ENCODE data around the gene FTCDNL1.

Gene FTCDNL1

DNA sequence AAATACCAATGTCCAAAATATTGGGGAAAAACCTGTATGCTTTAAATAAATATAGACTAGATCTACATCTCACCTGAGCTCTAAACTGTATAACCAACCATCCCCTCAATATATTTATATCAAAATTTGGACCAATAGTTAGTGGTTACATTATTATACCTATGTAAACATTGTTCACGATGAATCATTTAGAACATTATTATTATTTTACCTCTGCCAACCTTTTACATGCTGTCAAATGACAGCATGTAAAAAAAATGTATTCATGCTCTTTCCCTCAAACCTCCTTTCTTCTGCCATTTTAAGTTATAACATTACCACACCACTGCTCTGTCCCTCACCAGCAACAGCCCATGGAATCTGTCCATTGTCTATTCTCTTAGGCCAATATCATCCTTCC is 9.6 kb downstream of the FTCDNL1 start:
- FAIRE-seq: no peak

DNA sequence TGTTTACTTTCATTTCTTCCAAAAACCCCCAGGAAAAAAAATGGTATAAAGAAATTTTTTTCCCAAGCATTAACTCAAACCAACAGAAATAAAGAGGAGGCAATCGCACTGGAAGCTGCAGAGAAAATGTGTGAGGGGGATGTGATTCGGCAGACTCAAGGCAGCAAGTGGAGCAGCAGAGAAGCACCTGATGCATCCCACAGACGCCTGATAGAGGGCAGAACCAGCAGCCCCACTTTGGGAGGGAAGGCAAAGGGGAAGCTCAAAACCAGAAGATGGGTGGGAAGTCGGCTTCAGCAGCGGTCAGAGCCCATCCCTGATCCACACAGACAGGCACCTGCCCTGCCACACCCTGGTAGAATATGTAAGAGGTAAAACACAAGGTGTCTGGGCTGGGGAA is 12.6 kb downstream of the FTCDNL1 start:
- FAIRE-seq: no peak

DNA sequence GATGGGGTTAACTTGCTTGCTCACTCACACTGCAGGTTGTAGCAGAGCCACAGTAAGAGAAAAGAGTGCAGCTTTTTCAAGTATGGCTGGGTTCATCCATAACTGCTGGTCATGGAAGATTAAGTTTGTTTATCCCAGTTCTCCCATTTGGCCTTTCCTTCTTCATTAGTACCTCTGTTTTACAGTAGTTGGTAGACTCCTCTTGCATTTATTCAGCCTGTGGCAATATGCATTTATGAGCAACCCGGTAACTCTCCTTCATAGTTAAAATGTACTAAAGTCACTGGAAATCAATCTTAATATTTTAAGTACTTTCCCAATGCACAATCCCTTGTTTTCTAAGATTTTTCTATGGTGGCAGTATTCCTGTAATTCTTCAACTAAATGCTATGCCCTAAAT is 14.0 kb downstream of the FTCDNL1 start:
- FAIRE-seq: no peak

DNA sequence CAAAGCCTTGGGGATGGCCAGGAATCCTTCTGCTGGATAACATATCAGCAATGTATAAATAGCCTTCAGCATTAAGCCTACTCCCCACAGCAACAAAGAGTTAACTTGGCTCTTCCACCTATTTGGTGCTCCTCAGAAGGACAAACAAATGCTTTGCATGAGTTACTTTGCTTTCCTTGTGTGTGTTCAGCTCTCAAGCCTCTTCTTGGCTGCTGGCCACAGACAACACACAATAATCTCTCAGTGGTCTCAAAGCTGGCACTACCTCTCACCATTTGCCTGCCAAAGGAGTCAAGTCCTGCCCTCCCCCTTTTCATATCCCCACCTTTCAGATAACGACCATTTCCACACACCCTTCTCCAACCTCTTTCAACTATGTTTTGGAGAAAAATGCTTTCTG is 17.5 kb downstream of the FTCDNL1 start:
- FAIRE-seq: no peak

DNA sequence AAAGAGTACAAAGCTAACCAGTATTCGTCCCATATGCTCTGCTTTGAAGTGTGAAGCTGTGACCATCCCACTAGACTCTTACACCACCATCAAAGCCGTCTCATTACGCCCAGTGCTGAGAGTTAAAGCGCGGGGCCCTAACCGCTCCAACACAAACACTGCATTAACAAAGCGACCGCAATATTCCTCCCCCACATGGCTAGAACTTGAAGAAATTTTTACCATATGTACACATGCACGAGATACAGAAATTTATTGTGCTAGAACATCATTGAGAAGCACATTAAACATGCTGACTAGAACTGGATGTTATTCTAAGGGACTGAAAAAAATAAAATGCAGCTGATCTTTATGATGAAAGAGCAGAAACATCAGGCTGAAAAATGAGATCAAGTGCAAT is 20.5 kb downstream of the FTCDNL1 start:
- FAIRE-seq: no peak

DNA sequence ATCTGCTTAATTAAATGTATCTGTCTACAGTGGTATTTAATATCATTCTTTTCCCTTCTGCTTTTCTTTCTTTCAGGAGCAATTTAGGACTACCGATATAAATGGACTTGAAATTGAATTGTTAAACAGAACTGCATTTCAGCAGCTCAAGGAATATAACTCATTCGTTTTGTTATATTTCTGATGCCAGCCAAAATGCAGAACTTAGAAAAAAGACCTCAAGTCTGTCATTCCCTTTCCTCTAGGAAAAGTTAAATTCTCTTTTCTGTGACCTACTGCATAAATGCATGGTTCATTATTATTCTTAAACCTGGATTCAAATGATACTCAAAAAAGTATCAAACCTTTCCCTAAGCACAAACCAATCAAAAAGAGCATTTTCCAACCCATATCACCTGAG is 21.4 kb downstream of the FTCDNL1 start:
- no peak for FAIRE-seq

DNA sequence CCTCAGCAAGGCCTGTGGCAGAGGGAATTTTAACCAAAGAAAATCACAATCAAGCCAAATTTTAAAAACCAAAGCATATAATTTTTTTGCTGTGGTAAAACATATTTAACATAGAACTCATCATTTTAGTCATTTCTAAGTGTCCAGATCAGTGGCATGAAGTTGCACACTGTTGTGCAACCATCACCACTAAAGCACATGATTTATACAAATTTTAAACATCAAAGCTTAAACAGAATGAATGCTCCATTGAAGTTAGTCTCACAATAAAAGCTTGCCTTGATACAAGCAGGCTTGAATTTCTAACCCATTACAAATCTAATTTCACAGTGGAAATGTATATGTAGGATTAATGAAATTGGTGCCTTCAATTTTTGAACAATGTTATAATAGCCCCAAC is 31.2 kb downstream of the FTCDNL1 start:
- FAIRE-seq: no peak

DNA sequence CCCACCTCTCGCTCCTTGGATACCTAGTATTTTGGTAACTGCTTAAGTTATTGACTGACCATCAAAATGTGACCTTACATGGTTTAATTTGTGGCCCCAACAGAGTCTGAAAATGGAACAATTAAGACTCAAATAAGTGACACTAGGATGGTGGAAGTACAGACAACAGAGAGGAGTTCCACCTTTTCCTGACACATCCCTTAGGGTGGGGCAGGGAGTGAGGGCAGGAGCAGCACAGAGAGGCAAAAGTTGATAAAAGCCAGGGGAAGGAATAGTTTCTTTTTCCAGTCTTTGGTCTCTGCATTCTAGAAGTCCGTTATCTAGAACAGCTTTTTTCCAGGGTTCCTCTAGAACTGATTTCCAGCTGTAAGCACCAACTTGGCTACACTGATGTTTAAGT is 32.2 kb downstream of the FTCDNL1 start:
- no peak for FAIRE-seq

DNA sequence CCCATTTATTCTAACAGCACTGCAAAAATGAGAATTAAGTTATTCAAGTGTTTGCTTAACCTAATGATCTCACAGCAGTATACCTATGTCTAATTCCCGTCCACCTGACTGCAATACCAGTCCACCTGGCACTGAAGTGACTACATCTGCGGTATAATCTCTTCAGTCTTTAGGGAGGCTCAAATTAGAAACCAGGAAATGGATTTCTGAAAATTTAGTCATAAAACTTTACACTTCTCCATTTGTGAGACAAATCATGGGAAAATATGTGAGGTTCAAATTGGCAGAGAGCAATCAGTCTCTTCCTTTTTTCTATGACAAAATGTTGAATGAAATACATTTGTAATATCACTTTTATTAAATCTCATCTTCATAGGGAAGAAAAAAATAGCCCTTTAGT is 33.0 kb downstream of the FTCDNL1 start:
- FAIRE-seq: no peak

DNA sequence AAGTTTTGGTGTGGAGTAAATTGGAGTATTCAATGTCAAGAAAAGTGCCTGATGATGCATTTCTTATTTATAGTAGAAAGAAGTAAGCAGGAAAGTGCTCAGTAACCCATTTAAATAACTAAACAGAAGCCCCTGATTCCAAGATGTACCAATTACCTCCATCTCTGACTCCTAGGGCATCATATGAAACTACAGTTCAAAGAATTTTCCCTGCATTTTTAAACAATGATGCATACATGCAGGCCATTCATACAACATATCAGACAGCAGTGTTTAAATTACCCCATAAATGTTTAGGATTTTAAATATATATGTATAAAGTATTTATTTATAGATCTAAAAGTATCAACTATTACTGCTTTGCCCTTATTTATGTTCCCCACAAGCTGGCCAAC is 36.2 kb downstream of the FTCDNL1 start:
- no peak for FAIRE-seq

DNA sequence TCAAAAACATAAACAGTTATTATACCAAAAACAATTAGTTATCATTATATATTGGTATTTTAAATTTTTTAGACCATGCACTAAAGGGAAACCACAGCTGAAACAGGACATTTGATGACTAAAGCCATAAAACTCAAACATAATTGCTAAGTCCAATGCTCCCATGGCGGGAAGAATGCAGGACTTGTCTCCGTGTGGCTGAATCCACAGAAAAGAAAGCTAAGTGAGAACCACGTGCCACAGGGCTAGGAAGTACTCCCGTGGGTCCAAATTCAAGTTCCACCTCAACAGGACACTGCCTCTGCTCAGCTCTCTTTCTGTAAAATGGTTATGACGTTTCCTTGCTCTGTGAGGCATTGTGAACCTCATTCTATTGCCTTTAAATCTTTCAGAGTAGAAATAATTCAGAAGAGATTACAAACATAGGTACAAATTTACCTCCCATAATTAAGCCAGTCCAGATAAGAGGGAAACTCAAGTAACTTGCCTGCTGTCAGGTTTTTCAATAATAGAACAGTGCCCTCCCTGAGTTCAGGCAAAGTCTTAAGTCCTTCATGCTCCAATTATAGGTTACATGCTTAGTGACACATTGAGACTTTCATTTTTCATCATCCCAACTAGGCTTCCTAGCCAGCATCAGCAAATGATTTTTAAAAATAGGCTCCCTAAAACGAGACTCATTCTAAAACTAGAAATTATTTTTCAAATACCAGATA is 36.7 kb downstream of the FTCDNL1 start:
- no peak for FAIRE-seq

DNA sequence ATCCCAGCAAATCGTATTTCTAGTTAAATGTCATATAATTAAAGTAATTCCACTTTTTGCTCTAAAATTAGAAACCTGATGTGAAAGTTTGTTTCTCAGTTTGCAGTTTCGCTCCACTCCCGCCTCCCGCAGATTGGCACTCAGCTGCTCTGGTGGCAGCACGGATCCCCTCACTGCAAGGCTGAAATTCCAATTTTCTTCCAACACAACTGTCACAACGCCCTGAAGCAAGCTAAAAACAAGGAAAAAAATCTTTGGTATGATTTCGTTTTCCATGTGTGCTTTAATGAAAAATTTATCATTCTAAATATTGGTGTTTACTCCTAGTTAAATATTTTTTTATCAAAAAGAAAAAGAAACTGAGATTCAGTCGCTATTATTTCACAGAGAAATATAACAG is 38.5 kb downstream of the FTCDNL1 start:
- FAIRE-seq: no peak

DNA sequence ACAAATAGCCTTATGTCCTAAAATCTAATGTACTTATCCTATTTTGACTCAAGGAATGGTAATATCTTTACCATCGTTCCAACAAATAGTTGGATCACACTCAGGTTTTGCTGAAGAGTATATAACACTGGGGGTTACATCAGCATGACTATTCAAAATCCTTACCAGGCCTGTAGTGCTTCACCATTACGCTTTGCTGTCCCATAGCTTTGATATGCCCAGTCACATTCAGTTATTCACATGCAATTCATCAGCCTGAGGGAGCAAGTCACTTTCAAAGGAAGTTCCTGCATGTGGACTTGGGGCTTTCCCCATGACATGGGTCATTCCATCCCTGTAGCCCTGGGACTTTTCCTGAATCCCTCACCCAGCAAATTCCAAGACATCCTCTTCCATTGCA is 39.6 kb downstream of the FTCDNL1 start:
- no peak for FAIRE-seq

DNA sequence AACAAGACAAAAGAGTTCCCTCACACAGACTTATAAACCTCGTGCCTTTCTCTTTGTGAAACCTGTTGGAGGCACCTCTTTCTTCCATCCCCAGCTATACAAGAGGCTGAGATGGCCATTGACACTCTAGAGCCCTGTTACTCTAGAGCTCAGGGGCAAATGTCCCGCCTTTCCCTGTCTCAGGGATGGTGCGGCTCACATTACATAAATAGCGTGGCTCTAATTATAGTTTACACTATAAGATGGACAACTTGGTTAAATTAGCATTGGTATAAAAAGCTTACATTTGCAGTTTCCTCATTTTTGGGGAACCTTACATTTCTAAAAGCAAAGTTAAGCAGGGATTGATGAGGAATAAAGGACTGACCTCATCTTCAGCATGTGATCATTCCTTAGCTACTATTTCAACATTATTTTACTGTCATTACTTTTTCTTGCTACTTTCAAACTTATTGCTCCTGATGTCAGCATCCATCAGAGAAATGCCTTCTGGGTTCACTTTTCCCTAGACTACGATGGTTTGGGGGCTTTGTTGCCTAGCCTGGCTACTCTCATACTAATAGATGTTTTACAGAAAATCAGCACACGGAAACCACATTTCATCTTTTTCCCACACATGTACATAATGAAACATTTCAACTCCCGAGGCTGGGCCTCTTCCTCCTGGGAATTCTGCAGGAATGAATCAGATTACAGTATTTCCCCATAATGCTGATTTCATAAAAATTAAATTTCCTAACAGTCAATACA is 40.4 kb downstream of the FTCDNL1 start:
- no peak for FAIRE-seq

DNA sequence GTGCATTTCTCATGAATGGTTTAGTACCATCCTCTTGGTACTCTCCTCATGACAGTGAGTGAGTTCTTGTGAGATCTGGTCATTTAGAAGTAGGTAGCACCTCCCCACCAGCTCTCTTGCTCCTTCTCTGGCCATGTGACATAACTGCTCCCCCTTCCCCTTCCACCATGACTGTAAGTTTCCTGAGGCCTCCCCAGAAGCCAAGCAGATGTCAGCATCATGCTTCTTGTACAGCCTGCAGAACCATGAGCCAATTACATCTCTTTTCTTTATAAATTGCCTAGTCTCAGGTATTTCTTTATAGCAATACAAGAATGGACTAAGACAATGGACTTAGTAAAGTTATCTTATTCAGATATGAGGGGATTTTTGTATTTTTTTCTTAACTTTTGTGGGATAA is 43.0 kb downstream of the FTCDNL1 start:
- FAIRE-seq: no peak

DNA sequence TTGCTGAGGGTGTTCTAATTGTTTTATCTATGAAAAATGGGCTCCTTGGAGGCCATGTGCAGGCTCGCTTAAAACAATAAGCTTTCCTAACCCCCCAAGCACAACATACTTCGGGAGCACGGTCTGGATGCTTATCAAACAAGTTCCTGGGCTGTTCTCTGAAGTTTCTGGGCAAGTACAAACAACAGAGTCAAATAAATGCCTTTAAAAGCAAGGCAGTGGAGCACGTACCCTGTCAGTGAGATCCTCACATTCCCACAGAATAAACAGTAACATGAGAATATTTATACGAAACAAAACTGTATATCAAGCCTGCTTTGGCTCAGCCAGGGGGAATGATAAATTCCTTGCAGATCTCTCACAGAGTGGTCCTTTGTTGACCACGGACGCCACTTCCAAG is 44.8 kb downstream of the FTCDNL1 start:
- FAIRE-seq: no peak

DNA sequence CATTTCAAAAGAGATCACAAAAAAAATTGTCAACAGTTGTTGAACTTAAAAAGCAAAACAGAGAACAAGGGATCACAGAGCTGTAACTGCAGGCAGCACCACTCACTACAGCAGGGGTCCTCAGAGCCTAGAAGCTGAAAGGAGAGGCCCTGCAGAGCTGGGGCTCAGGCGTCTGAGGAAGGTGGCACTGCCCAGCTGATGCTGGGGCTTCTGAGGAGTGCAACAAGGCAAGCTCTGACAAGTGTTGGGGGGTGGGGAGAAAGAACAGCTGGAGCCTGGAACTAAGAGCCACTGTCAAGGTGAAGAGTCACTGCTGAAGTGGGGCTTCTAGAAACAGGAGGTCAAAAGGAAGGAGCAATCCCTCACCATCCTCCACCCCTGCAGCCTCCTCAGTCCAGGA is 46.2 kb downstream of the FTCDNL1 start:
- FAIRE-seq: no peak

DNA sequence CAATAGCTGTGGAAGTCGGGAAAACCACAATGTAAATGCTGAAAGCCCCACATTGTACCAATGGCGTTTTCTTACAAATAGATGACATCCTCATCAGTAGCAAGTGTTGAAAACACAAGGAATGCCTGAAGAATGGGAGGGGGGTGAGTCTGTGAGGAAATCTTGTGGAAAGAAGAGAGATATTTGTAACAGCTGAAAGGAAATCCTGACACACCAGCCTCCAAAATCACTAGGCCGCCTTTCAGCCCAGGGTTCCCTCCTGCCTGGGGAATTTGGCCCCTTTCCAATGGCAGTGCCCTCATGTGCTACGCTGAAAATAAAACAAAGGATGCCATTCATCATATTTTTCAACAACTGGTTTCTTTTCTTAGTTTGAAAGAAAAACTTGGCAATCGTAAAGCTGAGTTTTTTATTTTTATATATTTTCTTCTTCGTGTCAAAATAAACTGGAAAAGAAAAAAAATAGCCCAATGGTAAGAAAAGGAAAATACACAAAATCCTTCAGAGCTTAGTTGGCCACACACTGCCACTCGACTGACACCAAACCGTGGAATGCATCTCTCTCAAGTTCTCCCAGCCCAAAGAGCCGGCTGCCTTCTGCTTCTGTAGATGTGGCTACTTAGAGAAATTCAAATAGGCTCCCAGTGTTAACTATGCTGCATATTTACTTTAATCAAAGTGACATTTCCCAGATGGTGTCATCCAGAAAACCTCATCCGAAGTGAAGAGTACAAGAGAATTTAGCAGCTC is 52.0 kb downstream of the FTCDNL1 start:
- FAIRE-seq: no peak

DNA sequence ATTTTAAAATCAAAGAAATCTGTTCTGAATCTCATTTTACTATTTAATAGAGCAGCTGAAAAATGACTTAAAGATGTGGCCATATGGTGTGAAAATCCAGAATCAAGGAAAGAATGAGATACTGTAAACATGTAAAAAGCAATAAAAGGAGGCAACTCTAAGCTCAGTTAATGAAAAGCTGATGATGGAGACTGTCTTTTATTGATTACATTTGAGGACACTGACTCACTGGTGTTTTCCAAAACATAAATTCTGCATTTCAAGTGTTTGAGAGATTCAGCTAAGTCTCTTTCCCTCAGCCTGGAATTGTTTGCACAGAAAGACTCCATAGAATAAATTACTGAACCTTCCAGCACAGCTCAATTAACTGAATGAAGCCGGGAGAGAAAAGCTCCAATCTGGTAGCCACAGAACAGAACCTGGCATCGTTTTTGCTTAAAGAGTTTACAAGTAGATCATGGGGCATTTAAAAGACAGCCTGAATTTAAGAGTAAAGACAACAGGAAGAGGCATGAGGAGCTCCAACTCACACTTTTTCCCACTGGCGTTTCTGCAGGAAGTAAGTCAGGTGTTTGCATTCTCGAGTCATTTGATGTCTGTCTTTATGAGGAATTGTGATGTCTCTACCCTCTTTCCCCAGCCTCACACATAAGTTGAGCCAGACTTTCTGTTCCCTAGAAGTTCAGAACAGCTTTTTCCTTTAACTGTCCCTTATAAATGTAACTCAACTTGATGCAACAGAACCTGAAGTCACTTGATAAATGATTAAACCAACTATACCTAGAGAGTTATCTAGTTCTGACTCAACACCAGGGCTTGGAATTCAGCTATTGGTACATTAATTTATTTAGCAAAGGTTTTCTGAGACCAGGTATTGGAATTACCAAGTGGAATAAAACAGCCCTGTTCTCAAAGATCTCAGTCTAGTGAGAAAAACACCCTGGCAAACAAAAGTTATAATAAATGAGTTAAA is 53.3 kb downstream of the FTCDNL1 start:
- no peak for FAIRE-seq

DNA sequence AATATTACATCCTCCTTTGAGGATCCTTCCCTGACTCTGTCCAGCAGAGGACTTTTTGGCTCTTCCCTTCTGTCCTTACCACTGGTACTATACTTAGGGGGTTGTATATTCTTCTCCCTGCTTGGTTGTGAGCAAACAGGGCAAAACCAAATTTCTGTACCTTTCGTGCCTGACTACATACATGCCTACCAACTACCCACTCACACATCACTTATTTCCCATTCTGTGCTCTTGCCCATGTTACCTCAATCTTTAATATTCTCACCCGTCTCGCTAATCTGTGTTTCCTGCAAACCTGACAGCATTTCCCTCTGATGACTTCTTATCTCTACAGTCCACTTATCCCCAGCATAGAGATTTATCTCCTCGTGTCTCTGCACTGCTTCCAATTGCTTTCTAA is 58.6 kb downstream of the FTCDNL1 start:
- FAIRE-seq: no peak

DNA sequence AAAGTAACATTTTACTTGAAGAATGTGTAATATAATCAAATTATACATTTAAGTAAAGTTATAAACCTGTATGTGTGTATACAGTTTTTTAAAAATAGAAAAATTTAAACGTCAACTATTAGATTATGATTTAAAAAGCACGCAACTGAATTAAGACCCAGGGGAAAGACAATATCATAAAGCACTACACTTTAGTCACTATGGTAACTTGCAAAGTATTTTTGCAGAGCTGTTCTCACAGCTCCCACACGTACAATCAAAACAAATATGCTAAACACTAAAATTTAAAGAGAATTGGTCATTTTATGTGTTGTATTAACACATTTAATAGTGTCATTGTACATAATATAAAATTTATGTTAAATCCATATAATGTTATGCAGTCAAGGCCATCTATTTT is 59.7 kb downstream of the FTCDNL1 start:
- no peak for FAIRE-seq

DNA sequence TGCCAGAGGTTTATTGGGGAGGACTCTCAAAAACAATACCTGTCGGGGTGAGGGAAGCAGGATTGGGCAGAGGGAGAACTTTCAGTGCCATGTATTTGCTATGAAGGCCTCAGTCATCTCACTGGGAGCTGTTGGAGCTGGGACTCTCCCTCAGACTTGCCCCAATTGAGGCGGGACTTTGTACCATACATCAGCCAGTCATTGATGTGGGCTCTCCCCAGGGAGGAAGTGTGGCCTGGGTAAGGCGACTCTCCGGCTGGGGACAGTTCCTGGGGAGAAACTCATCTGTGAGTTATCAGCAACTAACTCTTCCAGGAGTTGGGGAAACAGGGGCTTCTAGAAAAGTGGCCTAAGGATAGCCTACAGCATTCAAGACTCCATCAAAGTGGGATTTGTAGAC is 66.5 kb downstream of the FTCDNL1 start:
- no peak for FAIRE-seq

DNA sequence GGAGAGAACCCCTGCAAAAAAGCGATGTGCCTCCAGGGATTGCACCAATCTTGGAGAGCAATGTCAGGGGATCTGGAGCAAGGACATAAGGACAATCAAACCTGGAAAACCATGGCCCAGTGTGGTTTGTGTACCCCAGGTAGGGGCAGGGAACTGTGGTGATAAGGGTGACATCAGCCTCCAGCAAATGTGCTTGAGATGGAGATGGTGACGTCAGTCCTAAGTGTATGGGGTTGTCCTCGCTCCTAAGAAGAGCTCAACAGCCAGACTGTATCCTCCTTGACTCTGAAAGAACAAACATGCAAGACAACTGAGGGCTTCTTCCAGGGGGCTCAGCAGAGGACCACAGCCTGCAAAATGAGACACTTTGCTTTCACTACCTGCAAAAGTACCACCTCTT is 71.4 kb downstream of the FTCDNL1 start:
- no peak for FAIRE-seq

Data from colon (tissue), 2 donors.